WI38 (cell line): ENCODE results near the gene ZCCHC14.

ENCODE experiments used
- H3K4me3 ChIP-seq: 2 replicates; pipeline ENCODE4 v1.5.1; 2011; ENCODE audit warnings: low read depth, mild to moderate bottlenecking, control low read depth, low read length
- TF ChIP-seq, protein P1 (sequence below): IDR thresholded peaks from 2 replicates; pipeline ENCODE4 v1.5.1; 2012; ENCODE audit warnings: low read depth, mild to moderate bottlenecking, control low read depth, low read length

Gene ZCCHC14

DNA sequence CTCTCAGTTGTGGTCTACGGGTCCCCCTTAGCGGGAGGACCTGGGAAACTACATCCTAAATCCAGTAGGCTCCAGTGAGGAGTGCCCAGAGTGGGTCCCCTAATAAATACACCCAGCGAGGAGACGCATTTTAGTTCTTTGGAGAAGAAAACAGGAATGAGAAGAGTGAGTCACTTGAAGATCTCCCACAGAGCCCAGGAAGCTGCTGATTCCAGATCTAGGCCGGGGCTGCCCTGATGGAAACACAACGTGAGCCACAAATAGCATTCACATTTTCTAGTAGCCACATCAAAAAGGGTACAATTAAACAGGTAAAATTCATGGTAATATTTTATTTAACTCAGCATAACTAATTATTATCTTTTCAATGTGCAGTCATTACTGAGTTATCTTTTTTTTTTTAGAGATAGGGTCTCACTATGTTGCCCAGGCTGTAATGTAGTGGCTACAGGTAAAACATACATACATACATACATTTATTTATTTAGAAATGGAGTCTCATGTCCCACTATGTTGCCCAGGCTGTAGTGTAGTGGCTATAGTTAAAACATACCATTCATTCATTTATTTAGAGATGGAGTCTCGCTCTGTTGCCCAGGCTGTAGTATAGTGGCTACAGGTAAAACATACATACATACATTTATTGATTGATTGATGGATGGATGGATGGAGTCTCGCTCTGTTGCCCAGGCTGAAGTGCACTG lies 130.8 kb downstream of the ZCCHC14 start:
- TF ChIP-seq, protein P1, sequence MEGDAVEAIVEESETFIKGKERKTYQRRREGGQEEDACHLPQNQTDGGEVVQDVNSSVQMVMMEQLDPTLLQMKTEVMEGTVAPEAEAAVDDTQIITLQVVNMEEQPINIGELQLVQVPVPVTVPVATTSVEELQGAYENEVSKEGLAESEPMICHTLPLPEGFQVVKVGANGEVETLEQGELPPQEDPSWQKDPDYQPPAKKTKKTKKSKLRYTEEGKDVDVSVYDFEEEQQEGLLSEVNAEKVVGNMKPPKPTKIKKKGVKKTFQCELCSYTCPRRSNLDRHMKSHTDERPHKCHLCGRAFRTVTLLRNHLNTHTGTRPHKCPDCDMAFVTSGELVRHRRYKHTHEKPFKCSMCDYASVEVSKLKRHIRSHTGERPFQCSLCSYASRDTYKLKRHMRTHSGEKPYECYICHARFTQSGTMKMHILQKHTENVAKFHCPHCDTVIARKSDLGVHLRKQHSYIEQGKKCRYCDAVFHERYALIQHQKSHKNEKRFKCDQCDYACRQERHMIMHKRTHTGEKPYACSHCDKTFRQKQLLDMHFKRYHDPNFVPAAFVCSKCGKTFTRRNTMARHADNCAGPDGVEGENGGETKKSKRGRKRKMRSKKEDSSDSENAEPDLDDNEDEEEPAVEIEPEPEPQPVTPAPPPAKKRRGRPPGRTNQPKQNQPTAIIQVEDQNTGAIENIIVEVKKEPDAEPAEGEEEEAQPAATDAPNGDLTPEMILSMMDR: no peak

DNA sequence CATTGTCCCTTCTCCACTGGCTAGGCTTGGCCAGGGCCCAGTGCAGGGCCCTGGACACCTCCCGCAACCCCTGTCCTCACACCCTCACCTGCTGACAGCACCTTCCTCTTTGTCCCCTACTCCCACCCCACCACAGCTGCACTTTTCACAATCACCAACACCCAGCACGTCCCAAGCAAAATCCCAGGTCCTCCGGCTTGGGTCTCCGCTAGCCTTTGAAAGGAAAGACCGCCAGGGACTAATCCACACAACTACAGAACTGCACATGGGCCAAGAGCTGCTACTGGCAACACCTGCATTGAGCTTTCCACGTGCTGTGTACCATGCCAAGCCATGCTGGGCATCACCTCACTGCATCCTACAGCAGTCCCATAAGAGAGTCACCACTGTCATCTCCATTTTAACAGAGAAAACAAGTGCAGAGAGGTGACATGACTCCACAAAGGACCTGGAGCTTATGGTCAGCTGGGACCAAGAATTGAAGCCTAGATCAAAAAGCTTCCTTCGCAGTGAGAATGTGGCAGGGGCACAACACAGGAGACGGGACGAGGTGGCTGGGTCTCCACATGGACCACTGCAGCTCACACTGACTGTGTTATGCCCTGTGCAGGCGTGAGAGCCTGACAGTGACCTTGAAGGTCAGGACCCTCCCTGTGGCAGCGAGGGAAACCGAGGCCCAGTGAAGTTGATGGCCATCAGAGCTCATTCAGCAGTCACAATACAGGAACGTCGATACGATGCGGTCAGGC lies 131.8 kb downstream of the ZCCHC14 start:
- no peak overlapping the region for H3K4me3 ChIP-seq
- TF ChIP-seq, protein P1: no peak

More for the DNA sequence above, 130.8 kb downstream of the ZCCHC14 start:
- H3K4me3 ChIP-seq: no peak overlapping the region

DNA sequence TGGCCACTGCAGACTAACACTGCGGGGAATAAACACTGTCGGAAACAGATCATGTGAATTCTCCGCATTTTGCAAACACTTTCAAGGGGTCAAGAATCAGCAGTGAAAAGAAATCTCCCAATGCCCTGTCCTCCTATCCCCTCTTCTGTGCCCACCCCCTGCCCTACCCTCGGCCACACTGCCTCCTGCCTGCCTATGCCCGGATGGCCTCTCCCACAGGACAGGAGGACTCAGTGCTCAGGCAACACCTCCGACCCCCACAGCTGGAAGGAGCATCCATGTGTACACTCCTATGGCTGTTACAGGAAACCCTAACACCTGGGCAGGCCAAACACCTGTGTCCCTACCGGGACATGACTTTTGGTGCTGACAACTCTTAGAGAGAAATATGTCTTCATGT lies 133.7 kb downstream of the ZCCHC14 start:
- TF ChIP-seq, protein P1: no peak
- H3K4me3 ChIP-seq: no peak overlapping the region

DNA sequence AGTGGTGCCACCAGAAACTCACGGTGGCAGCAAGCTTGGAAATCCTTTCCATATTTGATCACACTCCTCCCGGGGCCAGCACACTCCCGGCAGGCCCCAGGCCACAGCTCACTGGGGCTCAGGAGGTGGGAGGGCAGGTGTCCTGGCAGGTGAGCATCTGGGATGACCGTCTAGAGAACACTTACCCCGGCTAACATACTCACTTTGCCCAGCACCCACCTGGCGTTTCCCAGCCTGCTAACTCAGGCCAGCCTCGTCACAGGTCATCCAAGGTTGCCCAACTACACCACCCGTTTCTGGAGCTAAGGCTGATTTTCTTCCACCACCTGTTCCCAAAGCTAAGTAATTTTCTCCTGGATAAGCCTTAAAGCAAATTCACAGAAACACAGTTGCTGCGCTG lies 134.1 kb downstream of the ZCCHC14 start:
- TF ChIP-seq, protein P1: no peak
- H3K4me3 ChIP-seq: no peak overlapping the region

DNA sequence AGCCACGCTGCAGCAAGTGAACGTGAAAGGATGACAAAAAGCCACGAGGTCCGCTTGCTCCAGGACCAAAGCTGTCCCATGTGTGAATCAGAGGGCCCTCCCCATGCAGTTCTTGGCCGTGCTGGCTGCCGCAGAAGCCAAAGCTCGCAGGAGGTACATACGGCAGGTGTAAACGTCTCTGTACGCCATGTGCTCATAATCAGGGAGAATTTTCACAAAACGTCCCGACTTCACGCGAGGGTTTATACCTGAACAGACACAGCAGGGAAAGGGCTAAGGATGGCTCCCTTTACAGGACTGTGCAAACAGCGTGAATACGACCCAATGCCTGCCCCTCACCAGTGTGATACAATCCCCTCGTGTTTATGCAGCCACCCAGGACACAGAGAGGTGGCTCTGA lies 134.6 kb downstream of the ZCCHC14 start:
- no peak overlapping the region for H3K4me3 ChIP-seq
- TF ChIP-seq, protein P1: no peak

DNA sequence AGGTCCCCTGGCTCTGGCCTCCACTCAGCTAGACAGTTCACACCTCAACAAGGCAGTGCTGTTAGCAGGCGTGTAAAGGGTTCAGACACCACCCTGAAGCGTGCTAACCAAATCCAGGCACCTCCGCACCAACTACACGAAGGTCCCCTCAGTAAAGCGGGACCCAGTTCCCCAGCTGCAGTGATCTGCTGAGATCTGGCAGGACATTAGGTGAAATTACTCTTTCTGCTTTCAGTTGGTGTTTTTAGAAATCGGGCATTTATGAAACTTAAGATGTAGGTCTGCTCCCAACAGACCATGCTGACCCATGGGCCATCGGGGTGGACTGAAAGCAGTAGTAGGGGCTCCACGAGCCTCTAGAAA lies 136.4 kb downstream of the ZCCHC14 start:
- TF ChIP-seq, protein P1: no peak

More for the DNA sequence above, 136.4 kb downstream of the ZCCHC14 start:
- H3K4me3 ChIP-seq: no peak overlapping the region
